OCI-LY7 (cell line): ENCODE data around the gene LRP1B.

Source experiments
- EZH2phosphoT487 ChIP-seq: fragments of 200-600 bp; sonication (generic); IDR thresholded peaks from 2 replicates; pipeline ENCODE4 v1.6.1; 2018; ENCODE audit warnings: low read depth, borderline replicate concordance, mild to moderate bottlenecking, mixed run types, antibody characterized with exemption, low read length, moderate library complexity, mixed read lengths
- TF ChIP-seq, protein P1 (sequence below): fragments of 200-600 bp; sonication (generic); conservative IDR thresholded peaks from 2 replicates; pipeline ENCODE4 v1.5.1; 2014; ENCODE audit warnings: mild to moderate bottlenecking, antibody characterized with exemption, low read length, moderate library complexity, mixed read lengths

DNA sequence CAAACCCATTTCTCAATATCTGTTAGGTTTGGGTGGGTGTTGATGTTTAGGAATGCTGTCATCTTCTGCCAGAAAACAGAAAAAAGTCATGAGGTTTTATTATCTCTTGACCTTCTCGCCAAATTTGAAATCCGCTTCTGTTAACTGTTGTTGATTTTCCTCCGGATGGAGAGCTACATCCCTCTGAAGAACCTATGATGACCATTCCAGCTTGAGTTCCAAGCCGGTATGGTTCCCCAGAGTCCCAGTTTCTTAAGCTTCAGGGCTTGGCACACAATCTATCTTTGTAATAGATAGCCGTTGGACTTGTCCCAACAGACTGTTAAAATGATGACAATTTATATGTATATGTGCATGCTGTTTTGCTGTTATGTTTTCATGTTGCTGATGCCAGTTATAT, 1201.0 kb downstream of the LRP1B start:
- TF ChIP-seq, protein P1, sequence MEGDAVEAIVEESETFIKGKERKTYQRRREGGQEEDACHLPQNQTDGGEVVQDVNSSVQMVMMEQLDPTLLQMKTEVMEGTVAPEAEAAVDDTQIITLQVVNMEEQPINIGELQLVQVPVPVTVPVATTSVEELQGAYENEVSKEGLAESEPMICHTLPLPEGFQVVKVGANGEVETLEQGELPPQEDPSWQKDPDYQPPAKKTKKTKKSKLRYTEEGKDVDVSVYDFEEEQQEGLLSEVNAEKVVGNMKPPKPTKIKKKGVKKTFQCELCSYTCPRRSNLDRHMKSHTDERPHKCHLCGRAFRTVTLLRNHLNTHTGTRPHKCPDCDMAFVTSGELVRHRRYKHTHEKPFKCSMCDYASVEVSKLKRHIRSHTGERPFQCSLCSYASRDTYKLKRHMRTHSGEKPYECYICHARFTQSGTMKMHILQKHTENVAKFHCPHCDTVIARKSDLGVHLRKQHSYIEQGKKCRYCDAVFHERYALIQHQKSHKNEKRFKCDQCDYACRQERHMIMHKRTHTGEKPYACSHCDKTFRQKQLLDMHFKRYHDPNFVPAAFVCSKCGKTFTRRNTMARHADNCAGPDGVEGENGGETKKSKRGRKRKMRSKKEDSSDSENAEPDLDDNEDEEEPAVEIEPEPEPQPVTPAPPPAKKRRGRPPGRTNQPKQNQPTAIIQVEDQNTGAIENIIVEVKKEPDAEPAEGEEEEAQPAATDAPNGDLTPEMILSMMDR = no peak
- TF ChIP-seq EZH2phosphoT487 = no peak
